Endometrial microvascular endothelial cells (primary cell): ENCODE measurements around the gene UBA52. TPM values are rescaled to one million over a fixed set of nuclear protein-coding genes. Genes with fewer than 3 reads are reported as not detected.

Experiments used
- in situ Hi-C: cut with HindIII; loops from 2 replicates; pipeline ENCODE4 v1.10.0; 2017; ENCODE audit warnings: low sequenced_read_pairs, low pct_unique_long_range_greater_than_20kb; ENCODE audit errors: inconsistent ontology term
- total RNA-seq: library from RNA; depleted of rRNA; stranded (reverse); fragments of >200 nt; gene quantifications from one replicate; pipeline ENCODE4 v1.2.3, GENCODE V29; 2015; ENCODE audit errors: inconsistent ontology term

The UBA52 gene
- total RNA-seq, 1 donor from 2014 or later, result 931 TPM

DNA sequence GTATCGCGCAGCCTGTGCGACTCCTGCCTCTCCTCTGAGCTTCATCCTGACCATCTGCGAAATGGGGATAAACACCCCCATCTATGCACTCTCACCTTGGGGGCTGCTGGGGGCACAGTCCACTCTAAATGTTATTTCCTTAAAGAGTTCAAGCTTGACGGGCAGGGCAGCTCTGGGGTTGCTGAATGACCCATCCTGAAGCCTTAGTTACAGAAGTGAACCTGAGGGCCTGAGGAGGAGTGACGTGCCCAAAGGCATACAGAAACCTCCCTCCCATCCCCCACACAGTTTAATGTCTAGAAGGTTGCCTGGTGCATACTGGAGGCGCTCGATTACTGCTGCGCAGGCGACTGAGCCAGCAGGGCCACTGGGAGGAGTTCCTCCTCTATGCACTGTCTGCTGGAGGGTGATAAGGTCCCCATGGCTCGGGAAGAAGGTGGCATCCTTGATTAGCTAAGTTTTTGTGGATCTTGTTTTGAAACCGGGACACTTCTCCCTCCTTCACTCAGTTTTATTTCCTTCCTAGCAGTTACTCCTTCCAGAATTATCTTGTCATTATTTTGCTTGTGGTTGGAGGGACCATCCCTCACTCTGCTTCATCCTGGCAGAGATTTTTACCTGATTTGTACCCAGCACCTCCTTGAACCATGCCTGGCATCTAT lies 27.7 kb upstream of the UBA52 start:
- in situ Hi-C loops, result no loop called here

DNA sequence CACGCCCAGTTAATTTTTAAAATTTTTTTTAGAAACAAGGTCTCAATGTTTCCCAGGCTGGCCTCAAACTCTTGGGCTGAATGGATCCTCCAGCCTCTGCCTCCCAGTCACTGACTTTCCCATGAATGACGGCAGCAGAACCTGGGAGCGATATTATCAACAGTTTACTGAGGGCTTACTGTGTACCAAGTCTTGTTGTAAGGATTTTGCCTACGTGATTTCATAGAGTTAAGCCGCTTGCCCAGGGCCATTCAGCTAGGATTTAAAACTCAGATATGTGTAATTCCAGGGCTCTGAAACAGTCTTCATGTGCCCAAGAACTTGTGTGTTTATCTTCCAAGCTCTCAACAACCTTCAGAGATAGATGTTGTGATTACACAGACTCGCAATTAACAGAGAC lies 20.0 kb upstream of the UBA52 start:
- in situ Hi-C loops, result no loop called here

DNA sequence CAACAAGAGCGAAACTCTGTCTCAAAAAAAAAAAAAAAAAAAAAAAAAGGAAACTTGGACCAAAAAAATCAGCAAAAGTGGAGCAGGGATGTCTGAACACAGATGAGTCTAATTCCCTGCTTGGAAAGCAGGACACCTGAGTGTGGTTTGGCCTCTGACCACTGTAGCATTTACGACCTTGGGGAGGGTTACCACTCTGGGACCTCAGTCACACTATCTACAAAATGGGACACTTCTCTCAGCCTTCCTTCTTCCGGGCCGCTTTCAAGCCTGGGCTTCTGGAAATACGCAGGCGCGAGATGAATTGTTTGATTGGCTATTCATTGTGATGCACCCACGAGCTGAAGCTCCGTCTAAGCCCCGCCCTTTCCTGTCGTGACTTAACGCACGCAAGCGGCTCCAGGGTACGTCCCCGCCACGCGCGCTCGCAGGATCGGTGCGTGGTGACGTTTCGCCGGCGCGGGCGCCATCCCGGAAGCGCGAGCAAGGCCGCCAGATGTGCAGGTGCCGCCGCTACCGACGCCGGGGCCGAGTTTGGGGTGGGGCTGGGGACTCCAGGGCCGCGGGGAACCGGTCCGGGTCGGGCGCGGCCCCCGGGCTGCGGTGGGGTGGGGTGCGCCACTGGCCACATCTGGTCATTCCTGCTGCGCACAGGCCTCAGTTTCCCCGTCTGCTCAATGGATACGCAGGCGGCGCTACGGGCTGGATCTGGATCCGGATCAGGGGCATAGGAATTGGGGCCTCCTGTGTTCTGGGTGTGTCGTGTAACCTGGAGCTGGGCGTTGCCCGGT lies 14.1 kb upstream of the UBA52 start, which contains the start of gene KXD1:
TSS of gene KXD1 (plus strand) at position 460 of the 791 bp plus-strand sequence. CDS start 4,187 bp downstream, outside the sequence.
- in situ Hi-C loops, result no loop called here

DNA sequence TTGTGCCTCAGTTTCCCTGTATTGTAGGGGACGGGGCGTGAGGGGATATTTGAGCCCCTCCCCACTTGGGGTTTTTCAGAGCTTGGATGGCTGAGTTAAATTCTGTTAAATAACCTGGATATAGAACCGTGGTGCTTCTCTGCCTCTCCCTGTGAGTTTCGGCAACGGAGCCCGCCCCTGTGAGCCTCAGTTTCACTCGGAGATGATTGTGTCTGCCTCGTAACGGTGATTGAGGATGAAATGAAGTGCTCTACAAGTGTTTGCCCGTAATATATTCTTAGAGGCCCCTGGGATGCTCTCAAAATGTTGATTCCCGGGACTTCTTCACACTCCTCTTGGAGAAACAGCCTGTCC lies 13.5 kb upstream of the UBA52 start:
- in situ Hi-C loops, result no loop called here

DNA sequence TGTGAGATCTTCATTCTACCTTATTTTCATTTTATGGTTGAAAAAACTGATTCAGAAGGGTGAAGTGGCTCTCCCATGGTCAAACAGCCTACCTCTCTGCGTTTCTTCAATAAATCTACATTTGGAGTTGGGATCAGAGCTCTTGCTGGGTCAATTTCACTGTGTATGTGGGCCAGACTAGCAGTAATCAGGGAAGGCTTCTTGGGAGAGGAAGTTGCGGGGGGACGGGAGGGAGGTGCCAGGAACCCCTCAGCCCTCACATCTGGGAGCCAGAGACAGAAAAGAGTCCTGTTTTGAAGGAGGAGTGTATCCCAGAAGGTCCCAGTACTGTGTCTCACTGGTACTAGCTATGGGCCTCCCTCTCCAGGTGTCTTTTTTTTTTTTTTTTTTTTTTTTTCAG lies 13.1 kb upstream of the UBA52 start:
- in situ Hi-C loops, result no loop called here

DNA sequence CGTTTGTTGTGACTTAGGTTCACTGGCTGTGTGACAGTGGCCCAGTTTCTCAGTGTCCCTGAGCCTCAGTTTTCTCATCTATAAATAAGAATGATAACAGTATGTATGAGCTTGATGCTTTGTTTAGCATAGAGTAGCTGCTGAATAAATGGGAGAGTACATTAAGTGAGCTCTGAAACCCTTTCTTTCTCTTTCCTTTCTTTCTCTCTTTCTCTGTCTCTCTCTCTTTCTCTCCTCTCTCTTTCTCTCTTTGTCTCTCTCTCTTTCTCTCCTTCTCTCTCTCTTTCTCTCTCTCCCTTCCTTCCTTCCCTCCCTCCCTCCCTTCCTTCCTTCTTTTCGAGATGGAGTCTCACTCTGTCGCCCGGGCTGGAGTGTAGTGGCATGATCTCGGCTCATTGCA lies 12.0 kb upstream of the UBA52 start:
- in situ Hi-C loops, result no loop called here

DNA sequence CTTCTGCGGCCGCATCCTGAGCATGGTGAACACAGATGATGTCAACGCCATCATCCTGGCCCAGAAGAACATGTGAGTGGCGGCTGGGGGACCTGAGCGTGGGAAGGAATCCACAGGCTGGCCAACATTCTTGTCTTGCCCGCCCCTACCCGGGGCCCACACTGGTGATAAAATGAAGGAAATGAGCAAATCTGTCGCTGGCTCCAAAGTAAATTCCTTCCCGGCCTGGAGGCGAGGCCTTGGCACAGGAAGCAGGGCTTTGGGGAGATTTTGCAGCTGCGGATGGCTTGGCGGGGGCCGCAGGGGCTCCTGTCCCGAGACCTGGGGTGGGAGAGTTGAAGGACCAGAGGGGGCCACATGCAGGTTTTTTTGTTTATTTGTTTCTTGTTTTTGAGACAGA lies 9.6 kb upstream of the UBA52 start:
- in situ Hi-C loops, result no loop called here

DNA sequence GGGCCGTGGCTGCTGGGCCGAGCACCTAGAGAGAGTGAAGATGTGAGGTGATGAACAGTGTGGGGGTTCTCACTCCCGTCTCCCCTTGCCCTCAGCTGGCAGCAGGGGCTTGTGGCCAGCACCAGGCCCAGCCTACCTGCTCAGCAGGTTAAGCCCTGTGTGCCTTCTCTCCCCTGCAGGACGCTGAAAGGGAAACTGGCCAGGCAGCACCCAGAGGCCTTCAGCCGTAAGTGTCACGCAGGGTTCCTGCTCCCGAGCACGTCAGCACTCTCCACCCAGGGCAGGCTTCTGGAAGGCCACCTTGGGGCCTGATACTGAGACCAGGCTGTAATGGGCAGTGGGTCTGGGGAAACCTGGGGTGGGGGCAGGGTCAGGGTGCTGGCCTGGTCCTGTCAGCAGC lies 4.7 kb upstream of the UBA52 start:
- in situ Hi-C loops, result no loop called here

DNA sequence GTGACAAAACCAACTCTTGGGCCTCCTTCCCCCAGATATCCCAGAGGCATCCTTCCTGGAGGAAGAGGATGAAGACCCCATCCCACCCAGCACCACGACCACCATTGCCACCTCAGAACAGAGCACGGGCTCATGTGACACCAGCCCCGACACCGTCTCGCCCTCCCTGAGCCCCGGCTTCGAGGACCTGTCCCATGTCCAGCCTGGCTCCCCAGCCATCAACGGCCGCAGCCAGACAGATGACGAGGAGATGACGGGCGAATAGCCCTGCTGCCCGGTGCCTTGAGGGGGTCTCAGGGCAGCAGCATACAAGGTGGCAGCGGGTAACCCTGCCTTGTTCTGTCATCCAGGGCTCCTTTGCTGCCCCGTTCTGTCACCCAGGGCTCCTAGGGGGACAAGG lies 3.3 kb upstream of the UBA52 start:
- in situ Hi-C loops, result no loop called here

DNA sequence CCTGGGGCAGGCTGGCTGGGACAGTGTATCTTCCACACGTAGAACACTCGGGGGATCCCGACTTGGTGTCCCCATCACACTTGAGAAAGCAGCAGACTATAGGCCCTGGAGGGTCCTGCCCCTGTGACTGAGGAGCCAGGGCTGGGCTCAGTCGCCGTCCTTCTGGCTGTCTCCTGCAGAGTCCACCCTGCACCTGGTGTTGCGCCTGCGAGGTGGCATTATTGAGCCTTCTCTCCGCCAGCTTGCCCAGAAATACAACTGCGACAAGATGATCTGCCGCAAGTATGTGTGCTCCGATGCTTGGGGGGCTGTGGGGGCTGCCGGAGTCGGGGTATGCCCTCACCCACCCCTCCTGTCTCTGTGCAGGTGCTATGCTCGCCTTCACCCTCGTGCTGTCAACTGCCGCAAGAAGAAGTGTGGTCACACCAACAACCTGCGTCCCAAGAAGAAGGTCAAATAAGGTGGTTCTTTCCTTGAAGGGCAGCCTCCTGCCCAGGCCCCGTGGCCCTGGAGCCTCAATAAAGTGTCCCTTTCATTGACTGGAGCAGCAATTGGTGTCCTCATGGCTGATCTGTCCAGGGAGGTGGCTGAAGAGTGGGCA lies 3.1 kb downstream of the UBA52 start:
- in situ Hi-C loops, result no loop called here

DNA sequence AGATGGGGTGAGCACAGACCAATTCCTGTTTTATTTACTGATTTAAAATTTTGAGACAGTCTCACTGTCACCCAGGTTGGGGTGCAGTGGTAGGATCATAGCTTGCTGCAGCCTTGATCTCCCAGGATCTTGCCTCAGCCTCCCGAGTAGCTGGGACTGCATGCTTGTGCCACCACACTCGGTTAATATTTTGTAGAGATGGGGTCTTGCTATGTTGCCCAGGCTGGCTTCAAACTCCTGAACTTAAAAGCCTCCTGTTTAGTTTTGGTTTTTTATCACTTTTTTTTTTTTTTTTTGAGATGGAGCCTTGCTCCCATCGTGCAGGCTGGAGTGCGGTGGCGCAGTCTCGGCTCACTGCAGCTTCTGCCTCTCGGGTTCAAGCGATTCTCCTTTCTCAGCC lies 4.7 kb downstream of the UBA52 start:
- in situ Hi-C loops, result no loop called here

DNA sequence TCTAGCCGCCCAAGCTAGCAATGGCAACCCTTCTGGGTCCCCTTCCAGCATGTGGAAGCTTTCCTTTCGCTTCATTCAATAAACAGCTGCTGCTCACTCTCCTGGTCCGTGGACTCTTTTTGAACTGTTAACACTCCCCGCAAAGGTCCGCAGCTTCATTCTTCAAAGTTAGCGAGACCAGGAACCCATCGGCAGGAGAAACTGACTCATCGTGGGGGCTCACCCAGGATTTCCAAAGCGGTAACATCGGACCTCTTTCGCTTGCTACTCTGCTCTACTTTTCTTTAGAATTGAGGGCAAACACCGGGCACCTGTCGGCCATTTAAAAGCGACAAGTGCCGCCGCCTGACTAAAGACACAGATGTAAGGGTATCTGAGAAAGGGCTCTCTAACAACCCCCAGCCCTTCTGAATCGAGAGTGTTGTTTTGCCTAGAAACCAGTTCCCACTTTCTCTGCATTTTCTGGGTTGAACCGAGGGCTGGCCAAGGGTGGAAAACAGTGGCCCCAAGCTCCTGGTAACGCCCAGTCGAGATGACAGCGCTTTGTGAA lies 5.8 kb downstream of the UBA52 start:
- in situ Hi-C loops, result no loop called here

DNA sequence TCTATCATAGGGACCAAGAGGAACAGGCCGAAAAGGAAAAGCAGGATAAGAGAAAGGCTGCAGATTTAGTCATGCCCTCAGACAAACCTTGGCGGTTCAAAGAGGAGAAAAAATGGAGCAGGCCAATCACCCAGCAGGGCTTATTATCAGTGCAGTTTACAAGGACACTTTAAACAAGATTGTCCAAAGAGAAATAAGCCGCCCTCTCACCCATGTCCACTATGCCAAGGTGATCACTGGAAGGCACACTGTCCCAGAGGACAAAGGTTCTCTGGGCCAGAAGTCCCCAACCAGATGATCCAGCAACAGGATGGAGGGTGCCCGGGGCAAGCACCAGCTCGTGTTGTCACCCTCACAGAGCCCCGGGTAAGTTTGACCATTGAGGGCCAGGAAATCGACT lies 8.7 kb downstream of the UBA52 start:
- in situ Hi-C loops, result no loop called here

DNA sequence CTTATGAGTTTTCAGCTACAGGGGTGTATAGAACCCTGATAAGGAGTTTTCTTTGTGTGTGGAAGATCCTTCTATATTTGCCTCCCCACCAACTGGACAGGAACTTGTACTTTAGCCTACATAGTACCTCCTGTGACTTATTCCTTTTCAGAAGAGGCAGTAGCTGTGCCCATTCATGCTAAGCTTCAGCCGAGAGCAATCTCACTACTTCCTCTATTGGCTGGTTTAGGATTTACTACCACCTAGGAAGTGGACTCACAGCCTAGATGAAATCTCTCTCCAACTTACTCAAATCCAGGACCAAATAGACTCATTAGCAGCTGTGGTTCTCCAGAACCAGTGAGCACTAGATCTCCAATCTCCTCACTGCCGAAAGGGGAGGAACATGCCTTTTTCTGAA lies 14.6 kb downstream of the UBA52 start:
- in situ Hi-C loops, result no loop called here

DNA sequence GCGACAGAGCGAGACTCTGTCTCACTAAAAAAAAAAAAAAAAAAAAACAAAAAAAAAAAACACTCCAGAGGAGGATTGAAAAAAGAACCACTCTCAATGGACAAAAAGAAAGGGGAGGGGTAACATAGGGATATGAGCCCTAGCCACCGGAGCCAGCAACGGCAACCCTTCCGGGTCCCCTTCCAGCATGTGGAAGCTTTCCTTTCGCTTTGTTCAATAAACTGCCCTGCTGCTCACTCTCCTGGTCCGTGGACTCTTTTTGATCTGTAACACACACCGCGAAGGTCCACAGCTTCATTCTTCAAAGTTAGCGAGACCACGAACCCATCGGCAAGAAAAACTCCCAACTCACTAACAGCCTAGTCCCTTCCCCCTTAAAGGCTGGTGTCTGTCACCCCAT lies 15.9 kb downstream of the UBA52 start:
- in situ Hi-C loops, result no loop called here

DNA sequence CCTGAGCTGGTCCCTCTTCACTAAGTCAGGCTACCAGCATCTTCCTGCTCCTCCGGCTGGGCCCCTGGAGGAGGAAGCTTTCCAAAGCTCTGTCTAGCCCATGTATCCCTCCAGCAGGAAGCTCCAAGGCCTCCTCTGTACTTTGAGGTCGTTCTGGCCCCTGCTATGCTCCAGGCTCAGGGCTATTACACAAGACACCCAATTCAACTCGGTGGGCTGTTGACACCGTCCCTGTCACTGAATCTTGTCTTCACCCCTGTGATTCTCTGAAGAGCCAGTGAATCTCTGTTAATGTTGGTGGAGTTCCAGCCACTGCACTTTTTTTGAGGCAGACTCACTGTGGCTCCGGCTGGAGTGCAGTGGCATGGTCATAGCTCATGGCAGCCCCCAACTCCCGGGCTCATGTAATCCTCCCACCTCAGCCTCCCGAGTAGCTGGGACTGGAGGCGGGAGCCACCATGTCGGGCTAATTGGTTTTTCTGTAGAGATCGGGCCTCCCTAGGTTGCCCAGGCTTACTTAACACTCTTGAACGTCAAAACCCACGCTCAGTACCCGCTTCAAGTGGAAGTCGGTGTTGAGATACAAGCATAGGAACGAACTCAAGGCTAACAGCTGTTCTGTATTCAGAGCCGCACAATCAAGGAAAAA lies 16.4 kb downstream of the UBA52 start:
- in situ Hi-C loops, result no loop called here

DNA sequence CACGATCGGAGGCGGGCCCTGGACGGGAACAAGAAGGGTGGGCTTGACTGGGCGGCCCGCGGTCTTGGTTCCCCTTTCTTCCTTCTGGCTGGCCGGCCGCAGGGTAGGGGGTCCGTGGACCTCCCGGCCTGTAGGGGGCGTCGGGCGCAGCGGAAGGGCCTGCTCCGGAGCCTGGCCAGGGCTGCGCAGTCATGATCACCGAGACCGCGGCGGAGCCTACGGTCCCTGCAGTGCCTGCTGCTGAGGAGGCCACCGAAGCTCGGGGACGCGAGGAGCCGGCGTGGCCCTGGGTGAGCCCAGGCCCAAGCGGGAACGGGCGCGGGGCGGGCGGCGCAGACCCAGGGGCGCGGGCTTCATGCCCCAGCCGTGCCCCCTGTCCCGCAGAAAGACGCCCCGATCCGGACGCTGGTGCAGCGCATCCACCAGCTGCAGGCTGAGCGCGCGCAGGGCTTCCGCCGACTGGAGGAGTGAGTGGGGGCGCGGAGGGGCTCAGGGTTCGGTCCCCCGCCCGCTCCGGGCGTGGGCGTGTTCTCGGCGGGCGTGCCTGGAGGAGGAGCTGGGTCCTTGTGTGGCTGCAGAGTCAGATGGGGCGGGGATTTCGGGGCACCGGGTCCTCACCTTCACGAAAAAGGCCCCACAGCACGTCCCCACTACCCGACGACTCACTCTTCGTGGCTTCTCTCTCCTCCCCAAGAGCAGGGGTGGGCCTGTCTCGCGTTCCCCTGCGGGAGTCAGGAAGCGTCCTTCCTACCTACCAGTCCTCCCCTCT lies 17.1 kb downstream of the UBA52 start, which contains the start of gene REX1BD:
TSS of gene REX1BD (plus strand) at position 188 of the 769 bp plus-strand sequence. CDS start at position 192, 4 bp downstream.
- in situ Hi-C loops, result no loop called here

DNA sequence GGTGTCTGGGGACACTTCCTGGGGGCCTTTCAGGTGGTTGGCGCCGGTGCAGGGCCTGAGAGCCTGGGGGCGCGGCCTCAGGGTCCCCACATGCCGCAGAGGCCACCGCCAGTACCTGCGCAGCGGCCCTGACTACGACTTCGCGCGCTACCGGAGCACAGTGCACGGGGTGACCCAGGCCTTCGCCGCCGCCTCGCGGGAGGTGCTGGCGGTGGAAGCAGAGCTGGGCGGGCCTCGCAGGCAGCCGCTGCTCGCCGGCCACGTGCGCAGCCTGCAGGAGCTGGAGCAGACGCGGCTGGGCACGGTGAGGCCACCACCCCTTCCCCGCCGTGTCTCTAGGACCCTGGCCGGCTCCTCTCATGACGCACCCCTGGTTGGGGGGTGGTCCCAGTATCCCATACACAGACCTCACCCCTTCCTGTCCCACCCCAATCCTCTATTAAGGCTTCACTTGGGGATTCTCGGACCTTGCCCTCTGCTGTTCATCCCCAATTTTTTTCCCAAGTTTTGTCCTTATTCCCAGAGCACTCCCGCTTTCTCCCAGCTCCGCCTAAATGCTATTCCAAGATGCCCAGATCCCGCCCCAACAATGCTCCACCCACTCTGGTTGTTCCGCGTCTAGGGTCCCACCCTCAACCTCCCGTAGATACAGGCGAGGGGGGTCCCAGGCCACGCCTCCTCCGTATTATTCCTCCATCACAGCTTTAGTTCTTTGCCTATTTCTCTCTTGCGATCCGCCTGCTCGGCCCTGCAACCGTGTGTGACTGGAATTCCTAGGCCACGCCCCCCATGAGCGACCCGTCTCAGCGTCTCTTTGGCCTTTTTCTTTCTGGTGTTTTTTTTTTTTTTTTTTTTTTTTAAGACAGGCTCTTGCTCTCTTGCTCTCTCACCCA lies 18.0 kb downstream of the UBA52 start:
- in situ Hi-C loops, result no loop called here
